Ishikawa (cell line): Measurements from ENCODE around the gene NDUFB2.

Experiments used
- CEBPB ChIP-seq: IDR thresholded peaks from 2 replicates; pipeline ENCODE4 v1.6.1; 2012
- EP300 ChIP-seq: IDR thresholded peaks from 2 replicates; pipeline ENCODE4 v1.6.1; 2012; ENCODE audit warnings: borderline replicate concordance
- MAX ChIP-seq: IDR thresholded peaks from 2 replicates; pipeline ENCODE4 v1.6.1; 2012
- TAF1 ChIP-seq: IDR thresholded peaks from 2 replicates; pipeline ENCODE4 v1.6.1; 2012; ENCODE audit warnings: low read depth, mild to moderate bottlenecking
- TCF12 ChIP-seq: IDR thresholded peaks from 2 replicates; pipeline ENCODE4 v1.6.1; 2012; ENCODE audit warnings: low read depth
- TEAD4 ChIP-seq: IDR thresholded peaks from 2 replicates; pipeline ENCODE4 v1.6.1; 2012

GRCh38 chr7:140671966-140672365, 24.5 kb upstream of the NDUFB2 start:
- TF ChIP-seq TEAD4 (no peak), CEBPB (no peak), TCF12 (no peak), TAF1 (no peak), MAX (no peak), EP300 (no peak)
